Stimulated activated CD8-positive, alpha-beta memory T cell treated with anti-CD3 and anti-CD28 coated beads, Interleukin-2, amount 100 ng/mL, for 48 hours (primary cell): ENCODE data around the gene SERPINB13.

Experiments used
- DNase-seq, 2 donors: peaks; one replicate each; pipeline ENCODE4 v3.0.0-alpha.2; 2020; ENCODE audit warnings: low read depth in 2 of 2

The SERPINB13 gene, protein sequence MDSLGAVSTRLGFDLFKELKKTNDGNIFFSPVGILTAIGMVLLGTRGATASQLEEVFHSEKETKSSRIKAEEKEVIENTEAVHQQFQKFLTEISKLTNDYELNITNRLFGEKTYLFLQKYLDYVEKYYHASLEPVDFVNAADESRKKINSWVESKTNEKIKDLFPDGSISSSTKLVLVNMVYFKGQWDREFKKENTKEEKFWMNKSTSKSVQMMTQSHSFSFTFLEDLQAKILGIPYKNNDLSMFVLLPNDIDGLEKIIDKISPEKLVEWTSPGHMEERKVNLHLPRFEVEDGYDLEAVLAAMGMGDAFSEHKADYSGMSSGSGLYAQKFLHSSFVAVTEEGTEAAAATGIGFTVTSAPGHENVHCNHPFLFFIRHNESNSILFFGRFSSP

DNA sequence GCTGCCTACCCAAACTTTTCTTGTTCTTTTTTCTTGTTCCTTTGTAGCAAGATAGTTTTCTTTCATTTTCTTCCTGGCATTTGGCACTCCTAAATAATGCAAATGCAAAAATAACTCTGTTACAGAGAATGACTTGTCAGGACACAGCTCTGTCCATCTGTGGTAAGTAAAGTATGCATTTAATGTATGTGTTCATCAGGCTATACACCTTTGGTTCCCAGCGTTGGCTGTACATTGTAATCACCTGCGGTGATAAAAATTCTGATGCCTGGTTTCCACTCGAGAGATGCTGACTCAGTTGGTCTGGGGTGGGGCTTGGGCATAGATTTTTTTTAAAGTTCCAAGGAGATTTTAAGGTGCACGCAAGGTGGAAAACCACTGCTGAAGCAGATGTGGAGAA, at the start of gene SERPINB13:
Gene SERPINB13 (plus strand): TSS at position 378 of the 400 bp plus-strand sequence. CDS start 1,325 bp downstream, outside the sequence.
- no peak for DNase-seq

DNA sequence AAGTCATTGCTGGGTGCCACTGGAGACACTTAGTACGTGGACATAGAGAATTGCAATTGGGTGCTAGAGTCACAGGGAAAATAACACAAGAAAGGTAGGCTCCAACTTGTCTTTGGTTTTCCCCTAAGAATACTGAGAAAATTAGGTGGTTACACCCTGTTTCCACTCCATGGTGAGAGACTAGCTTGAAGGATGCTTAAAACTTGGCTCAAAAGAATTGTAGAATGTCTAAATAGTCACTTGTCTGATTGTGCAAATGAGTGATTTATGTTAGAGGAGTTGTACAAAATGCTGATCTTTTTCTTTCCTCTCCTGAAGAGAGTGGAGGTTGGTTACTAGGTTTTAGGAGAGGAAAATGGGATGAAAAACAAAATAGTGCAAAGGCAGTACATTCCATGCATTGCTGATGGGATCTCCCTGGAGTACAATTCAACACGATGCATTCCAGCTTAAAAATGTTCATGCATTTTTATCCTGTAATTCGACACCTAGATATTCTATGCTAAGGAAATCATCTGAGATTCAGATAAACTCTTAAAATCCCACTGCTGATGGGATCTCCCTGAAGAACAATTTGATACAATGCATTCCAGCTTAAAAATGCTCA, 47.1 kb upstream of the SERPINB13 start:
- no peak for DNase-seq

DNA sequence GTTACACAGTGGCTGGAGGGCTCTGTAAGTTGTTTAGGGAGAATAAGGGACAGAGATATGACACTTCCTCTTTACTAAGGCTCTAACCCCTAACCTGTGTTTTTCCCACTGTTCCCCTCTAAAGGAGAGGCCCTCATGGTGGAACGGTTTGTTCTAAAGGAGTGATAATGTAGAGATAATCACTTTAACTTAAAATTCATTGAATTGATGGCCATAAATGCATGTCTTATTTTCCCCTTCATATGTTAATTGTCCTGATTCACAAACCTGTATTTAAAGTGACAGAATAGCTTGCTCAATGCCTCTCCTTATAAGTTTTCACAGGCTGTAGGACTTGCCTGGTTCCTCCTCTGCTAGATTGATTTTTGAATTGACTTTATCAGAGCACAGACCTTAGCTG, 45.1 kb upstream of the SERPINB13 start, which contains the start of gene SERPINB12:
Gene SERPINB12 (plus strand): TSS at position 301 of the 400 bp plus-strand sequence. CDS start 13,791 bp downstream, outside the sequence.
- no peak for DNase-seq

DNA sequence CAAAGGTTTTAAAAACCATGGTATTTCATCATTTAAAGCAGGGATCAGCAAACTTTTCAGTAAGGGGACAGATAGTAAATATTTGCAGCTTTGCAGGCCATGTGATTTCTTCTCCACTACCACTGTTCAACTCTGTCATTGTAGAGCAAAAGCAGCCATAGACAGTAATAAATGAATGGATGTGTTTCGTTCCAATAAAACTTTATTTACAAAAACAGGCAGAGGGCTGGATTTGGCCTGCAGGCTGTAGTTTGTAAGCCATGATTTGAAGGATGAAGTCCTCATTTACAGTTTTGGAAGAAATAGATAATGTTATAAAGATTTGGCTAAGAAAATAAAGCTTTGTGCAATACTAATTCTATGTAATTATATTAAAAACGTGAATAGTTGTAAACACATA, 43.1 kb upstream of the SERPINB13 start:
- no peak for DNase-seq

DNA sequence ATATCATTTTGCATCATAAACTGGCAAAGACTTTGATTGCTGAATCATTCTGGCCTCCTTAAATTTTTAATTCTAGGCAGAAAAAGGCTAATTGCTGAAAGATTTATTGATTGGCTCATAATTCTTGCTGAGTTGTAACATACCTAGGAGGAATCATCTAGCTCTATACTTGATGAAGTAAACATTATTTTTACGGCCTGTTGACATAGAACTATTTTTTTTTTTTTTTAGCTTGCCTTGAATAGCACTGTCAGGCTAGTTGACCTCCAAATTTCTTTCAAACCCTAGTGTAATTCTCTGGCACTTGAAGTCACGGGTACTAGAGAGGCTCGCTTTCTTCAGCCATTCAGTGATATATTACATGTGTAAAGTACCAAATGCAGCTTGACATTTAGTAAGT, 42.1 kb upstream of the SERPINB13 start:
- no peak for DNase-seq

DNA sequence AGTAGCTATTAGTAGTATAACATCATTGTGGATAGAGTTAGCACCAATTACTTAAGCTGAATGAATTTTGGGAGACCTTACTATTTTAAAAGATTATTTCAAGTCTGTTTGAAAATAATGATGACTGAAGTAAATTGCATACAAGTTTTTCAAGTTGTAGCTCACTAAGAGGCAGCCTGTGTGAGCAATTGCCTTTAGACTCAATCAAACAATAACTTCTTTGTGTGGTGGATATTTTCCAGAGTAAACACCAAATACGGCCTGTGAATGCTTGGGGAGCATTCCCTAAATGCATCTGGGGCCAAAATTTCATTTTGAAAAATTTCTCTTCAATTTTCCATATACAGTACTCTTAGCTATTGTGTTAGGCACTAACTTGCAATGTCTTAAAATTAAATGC, 37.1 kb upstream of the SERPINB13 start:
- DNase-seq, result no peak

DNA sequence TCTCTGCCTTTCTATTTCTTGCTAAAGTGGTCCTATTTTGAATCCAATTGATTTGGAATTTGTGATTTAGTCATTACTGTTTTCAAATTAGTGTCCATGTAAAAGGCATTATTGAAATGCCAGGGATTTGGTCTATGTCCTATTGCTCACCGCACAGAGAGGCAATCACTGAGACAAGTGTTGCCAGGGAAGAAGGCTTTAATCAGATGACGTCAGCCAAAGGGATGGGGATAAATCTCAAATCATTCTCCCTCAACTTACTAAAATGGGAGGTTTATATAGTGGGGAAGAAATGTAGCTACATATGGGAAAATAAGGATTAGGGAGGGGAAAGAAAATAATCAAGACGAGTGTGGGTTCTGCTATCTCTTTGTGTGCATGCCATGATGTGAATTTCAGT, 35.4 kb upstream of the SERPINB13 start:
- DNase-seq, result no peak

DNA sequence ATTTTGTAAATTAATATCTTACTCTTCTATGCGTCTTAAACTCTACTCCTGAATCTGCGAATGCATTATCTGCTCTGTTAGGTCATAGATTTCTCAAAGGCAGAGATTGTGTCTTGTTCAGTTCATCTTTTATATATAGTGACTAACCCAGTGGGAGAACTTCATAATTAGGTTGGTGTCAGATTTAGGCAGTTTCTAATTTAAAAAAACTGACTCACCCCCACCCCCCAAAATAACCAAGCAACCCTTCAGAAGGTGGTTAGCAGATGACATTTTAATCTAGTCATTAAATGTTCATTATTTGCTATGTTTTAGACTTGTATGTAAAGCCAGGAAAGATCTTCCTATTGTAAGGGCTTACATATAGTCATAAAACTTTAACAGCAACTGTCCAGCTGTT, 34.6 kb upstream of the SERPINB13 start:
- DNase-seq, result no peak

DNA sequence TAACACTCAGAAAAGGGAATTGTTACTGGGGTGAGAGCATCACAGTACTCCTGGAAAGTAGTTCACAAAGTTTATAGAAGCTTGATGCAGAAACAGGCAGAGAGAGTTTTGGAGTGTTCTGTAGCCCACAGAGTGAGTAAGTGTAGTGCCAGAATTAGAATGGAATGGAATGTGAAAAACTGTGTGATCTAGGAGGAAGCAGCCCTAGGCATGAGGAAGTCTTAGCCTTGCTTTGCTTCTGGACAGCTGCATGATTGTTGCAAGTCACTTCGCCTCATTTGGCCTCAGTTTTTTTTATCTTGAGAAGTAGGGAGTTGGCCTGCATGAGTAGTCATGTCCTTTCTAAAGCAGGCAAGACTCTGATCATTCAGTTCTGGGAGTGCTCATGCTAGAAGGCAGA, 34.1 kb upstream of the SERPINB13 start:
- DNase-seq, result no peak

DNA sequence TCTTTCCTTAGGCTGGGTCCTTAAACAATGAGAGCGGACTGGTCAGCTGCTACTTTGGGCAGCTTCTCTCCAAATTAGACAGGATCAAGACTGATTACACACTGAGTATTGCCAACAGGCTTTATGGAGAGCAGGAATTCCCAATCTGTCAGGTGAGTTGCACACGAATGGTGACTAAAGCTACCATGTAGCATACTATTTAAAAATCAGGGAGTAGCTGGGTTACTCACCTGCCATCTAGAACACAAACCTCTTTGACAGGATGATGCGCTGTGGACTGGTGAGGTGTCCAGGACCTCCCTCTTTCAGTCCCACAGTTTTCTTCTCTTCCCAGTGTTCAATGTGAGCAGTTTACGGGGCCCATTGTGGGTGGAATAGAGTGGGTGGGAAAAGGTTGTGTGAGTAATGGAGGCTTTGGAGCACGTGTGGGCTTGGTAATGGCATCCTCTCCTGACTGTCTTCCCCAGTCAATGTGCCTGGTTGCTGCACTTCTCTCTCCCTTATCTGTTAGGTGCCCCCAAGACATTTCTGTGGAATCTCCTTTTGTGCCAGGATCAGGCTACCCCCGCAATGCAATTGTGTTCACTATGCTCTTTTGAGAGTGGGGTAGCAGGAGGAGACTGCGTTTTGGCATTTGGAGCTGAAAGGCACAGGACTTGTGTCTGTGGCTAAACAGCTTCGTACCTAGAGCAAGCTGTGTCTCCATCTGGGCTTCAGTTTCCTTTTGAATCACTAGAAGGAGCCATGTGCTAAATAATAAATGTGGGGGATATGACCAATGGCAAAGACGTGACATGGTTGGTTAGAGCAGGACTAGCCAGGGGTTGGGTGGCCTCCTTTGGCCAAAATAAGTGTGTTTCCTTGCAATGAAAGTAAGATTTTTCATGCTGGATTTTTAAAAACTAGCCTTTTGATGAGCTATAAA, 27.3 kb upstream of the SERPINB13 start:
- DNase-seq, result no peak

DNA sequence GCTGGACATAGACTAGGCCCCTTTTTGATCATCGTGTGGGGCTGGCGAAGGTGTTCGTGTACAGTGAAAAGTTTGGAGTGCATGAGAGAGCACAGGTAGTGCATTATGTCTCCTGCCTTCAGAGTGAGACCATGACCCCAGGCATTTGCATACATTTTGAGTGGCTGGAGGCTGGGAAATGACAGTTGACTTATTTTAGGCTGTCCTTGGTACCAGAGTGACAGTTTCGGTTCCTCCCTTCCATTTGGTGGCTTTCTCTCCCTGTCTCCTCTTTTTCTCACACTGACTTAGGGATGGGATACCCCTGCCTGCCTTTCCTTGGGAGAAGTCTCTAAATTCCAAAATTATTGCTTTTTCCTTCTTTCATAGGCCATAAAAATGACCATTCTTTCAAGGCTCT, 24.9 kb upstream of the SERPINB13 start:
- no peak for DNase-seq

DNA sequence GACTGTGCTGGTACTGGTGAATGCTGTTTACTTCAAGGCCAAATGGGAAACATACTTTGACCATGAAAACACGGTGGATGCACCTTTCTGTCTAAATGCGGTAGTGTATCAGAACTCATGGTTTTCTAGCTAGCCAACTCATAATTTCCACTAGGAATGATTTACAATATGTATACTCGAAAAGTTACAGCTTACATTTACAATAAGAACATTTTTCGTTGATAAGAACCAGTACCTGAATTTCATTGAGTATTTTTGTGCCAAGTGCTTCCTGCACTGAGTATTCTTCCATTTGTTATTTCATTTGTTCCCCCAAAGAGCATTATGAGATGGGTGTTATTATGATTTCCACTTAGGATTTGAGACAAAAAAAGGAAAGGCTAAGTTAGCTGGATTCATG, 23.1 kb upstream of the SERPINB13 start:
- no peak for DNase-seq

DNA sequence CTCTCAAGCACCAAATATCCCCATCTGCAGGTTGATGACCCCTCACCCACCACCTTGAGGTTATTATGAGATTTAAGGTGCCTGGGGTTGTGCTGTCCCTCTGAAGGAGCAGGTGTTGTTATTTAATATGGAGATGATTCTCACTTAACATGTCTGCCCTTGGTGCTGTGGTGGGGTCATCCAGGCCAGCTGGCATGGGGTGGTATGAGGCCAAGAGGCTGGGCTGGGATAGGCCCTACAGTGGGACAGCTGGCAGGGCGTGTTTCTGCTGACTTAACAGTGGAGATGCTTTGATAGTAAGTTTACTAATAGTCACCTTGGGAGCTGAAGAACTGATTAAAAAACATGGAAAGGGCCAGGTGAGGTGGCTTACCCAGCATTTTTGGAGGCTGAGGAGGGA, 22.6 kb upstream of the SERPINB13 start:
- DNase-seq, result no peak

DNA sequence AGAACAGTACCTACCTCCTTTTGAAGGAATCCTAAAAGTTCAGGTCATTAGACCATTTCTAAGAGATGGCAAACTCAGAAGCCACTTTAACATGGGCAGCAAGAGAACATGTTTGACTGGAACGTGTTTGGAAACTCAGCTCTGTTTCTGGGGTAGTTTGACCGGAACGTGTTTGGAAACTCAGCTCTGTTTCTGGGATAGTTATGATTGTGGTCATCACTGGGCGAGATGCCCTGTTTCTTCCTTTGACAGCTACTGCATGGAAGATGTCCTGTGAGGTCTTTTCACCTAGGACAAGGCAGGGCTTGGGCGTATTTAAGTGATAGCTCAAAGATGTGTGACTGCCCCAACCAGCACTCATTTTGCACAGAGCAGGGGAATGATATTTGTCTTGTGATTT, 19.9 kb upstream of the SERPINB13 start:
- DNase-seq, result no peak

DNA sequence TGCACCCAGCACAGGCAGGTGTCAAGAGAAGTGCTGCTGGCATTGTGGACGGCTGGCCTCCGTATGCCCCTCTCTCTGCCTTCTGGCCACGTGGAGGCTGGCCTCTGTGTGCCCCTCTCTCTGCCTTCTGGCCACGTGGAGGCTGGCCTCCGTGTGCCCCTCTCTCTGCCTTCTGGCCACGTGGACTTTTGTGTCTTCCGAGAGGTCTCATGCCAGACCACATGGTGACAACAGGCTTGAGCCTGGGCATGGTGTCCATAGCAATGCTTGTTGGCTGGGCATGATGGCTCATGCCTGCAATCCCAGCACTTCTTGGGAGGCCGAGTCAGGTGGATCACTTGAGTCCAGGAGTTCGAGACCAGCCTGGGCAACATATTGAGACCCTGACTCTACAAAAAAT, 19.3 kb upstream of the SERPINB13 start:
- DNase-seq, result no peak

DNA sequence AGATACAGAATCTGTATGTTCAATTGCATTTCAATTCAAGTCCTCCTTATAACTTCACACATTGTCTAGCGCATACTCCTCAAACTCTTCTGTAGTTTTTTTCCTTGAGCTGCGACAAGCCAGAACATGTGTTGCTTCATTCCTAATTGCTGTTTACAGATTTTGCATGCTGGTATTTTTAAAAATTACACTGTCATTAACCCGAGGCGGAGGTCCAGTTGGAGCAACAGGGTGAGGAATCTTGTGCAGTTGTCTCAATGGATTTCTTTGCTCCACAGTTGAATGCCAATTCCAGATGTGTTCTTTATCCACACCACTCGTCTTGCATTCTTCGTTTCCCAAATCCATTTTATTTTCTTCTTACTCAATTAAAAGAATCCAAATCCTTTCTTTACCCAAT, 16.4 kb upstream of the SERPINB13 start:
- no peak for DNase-seq

DNA sequence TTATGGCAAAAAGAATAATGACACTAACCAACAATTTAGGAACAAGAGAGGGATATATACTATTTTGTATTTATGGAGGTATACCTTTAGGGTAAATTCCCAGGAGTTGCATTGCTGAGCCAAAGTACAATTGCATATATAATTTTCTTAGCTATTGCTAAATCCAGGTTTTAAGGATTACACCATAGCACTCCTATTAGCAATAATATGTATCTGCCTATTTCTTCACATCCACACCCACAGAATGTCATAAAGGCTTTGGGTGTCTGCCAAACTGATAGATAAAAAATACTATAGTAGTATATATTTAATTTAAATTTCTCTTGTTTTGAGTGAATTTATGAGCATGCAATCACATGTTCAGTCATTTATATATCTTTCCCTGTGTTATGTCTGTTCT, 11.5 kb upstream of the SERPINB13 start:
- DNase-seq, result no peak

DNA sequence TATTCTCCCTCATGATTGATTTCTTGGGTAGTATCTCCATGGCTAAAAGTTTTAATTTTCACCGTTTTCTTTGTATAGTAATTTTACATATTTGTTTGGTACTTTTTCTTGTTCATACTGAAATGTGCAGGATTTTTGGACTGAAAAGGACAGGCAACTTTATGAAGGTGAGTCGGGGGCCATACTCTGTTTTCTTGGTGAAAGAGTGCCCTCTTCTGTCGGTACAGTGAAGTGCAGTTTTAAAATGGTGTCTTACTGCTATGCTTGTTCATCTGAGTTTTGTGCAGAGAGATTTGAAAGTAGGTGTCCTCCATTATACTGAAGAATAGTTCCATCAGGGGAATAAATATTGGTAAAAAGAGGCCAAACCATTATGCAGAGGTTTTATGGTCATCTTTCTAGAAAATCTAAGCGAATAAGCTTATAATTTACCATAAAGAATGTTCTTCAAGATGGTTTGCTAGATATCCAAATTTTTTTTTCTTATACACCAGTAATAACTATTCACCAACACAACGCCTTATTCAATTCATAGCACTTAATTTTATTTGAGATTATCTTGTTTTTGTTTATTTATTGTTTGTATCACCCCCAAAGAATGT, 8.7 kb upstream of the SERPINB13 start:
- no peak for DNase-seq

DNA sequence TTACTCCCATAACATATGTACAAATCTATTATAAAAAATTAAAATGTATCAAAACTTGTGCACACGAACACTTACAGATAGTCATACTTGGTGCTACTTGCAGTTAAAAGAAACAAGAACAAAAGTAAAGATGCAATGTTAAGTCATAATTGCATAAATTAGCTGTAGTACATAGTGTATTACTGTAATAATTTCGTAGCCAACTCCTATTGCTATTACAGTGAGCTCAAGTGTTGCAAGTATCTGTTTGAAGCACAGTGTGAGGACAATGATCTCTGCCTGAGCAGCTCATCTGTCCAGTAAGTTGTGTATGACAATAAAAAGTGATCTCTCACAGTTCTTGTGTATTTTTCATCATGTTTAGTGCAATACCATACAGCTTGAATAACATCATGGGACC, 7.5 kb upstream of the SERPINB13 start:
- no peak for DNase-seq

DNA sequence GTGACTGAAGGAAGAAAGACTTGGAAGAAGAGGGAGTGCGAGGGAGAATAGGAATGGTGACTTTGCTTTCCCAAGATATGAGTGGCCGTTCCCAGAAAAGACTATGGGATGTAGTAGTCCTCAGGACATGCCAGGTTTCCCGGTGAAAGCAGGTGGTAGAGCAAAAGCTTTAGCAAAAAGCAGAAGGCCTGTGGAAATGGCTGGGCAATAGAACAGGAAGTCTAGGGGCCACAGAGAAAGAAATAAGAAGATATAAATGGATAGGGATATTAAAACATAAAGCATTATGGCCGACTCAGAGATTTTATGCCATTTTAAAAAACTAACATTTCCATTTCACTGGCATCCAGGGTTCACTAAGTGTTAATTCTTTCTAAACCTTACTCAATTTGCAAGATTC, 1.2 kb upstream of the SERPINB13 start:
- DNase-seq, result no peak

DNA sequence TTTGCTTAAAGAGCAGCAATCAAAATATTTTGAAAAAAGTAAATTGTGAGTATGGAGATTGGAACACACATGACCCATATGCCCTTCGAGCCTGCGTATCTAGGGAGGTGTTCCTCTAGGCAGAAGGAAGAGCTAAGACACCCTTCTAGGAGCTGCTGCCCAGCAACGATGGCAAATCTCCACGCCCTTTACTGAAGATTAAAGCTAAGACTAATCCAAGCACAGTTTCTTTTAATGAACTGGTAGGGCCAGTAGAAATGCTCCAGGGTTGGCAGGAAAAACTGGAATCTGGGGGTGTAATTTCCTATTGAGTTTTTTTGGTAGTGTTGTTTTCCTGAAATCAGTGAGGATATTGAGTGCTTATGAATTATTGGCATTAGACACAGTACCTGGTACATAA, 712 bp upstream of the SERPINB13 start:
- no peak for DNase-seq

DNA sequence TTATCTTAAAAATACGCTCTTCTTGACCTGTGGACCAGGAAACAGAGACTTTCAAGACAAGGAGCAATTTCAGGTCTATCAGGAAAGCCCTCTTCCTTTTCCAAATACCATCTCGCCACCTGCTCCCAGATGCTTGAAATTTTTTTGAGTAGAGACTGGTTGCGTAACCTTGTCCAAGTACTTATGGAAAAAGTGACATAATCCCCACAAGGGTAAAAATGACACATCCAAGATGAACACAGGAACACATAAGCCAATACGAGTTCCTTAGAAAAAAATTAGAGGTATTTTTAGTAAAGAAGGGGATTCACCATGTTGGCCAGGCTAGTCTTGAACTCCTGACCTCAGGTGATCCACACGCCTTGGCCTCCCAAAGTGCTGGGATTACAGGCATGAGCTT, 1.8 kb downstream of the SERPINB13 start:
- no peak for DNase-seq
